Suprapubic skin (tissue), 4 donors: Measurements from ENCODE around the gene TFF2. TPM values are rescaled to one million over a fixed set of nuclear protein-coding genes. Genes with fewer than 3 reads are reported as not detected.
A peak's percentile ranks its signal among the peaks of the same experiment; 100 is the strongest.

Experiments
- DNase-seq, 2 donors: peaks; one replicate each; pipeline ENCODE4 v3.0.0-alpha.2; 2019; ENCODE audit warnings: low spot score in 2 of 2
- H3K27ac ChIP-seq: fragments of 200-600 bp; sonication (generic); one replicate; pipeline ENCODE4 v1.5.1; 2019
- H3K27me3 ChIP-seq: fragments of 200-600 bp; sonication (generic); one replicate; pipeline ENCODE4 v1.5.1; 2019
- H3K36me3 ChIP-seq: fragments of 200-600 bp; sonication (generic); one replicate; pipeline ENCODE4 v1.5.1; 2019
- H3K4me1 ChIP-seq: fragments of 200-600 bp; sonication (generic); one replicate; pipeline ENCODE4 v1.5.1; 2019
- H3K4me3 ChIP-seq: fragments of 200-600 bp; sonication (generic); one replicate; pipeline ENCODE4 v1.5.1; 2019; ENCODE audit warnings: mild to moderate bottlenecking
- H3K9me3 ChIP-seq: fragments of 200-600 bp; sonication (generic); one replicate; pipeline ENCODE4 v1.5.1; 2019
- EP300 ChIP-seq: sonication (generic); formaldehyde crosslinking; IDR thresholded peaks from one replicate; pipeline ENCODE4 v1.6.1; 2017; ENCODE audit warnings: antibody characterized with exemption
- POLR2A ChIP-seq, 2 donors: fragments of 450-650 bp; IDR thresholded peaks; one replicate each; pipeline ENCODE4 v1.6.1; 2017; ENCODE audit warnings: antibody characterized with exemption in 2 of 2, mild to moderate bottlenecking in 2 of 2, moderate library complexity in 2 of 2
- POLR2AphosphoS5 ChIP-seq, 3 donors: sonication (generic); formaldehyde crosslinking; IDR thresholded peaks; one replicate each; pipeline ENCODE4 v1.6.1; 2017; ENCODE audit warnings: antibody characterized with exemption in 3 of 3
- WGBS: methylation state at CpG from one replicate; pipeline ENCODE4 v1.1.5; 2018; 5-methylcytosine and 5-hydroxymethylcytosine counted together
- total RNA-seq, 4 donors: library from RNA; depleted of rRNA; stranded (reverse); fragments of >200 nt; gene quantifications; one replicate each; pipeline ENCODE4 v1.1.0, GENCODE V29; 2016
- TF ChIP-seq, protein P1 (sequence below), 2 donors: fragments of 200-600 bp in 1 of 2; fragments of 450-650 bp in 1 of 2; sonication (generic) in 1 of 2; IDR thresholded peaks; one replicate each; pipeline ENCODE4 v1.5.1; 2016 to 2019; ENCODE audit warnings: antibody characterized with exemption in 2 of 2, mild to moderate bottlenecking in 1 of 2, moderate library complexity in 1 of 2

TFF2 gene
- total RNA-seq, 4 donors from 2014 or later = not detected

DNA sequence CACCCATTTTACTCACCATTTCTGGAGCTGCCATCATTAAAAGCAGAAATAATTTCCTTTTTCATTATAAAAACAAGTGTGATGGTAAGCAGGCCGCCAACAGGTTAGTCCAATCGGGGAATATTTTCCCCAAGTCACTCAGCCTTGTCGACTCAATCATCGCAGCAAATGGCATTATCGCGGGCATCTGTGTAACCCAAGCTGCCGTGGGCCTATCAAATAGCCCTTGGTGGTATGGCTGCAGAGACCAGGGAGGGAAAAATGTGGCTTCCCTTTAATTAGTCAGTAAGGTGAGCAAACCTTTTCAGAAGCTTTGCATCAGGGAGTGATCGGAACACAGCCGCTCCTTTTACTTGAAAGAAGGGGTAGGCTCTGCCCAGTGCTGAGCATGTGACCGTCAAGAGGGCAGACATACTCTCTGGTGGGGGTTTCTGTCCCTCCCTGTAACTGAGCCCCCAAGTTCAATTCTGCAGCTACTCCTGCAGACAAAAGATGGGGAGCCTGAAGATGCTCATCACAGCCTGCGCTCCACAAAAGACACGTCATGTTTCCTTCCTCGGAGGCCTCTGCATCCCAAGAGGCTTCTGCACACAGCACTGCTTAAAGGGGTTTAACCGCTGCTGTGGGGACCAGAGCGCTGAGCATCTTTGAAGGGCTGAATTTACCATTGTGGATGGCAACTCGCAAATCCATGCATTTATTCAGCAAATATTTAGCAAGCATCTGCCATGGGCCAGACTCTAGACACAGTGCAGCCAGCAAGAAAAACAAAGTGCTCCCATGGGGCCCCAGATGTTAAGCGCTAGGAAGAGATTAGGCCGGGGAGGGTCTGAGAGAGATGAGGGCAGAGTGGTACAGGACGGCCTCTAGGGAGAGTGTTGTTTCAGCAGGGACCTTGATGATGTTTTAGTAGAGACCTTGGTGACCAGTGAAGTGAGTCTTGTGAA, 46.3 kb upstream of the TFF2 start:
- Histone ChIP-seq H3K9me3 (no peaks in the 10 kb centered on the region), H3K27ac (no peak overlapping the region)
- 82% methylated on average over 19 of the region's 19 CpGs for WGBS

DNA sequence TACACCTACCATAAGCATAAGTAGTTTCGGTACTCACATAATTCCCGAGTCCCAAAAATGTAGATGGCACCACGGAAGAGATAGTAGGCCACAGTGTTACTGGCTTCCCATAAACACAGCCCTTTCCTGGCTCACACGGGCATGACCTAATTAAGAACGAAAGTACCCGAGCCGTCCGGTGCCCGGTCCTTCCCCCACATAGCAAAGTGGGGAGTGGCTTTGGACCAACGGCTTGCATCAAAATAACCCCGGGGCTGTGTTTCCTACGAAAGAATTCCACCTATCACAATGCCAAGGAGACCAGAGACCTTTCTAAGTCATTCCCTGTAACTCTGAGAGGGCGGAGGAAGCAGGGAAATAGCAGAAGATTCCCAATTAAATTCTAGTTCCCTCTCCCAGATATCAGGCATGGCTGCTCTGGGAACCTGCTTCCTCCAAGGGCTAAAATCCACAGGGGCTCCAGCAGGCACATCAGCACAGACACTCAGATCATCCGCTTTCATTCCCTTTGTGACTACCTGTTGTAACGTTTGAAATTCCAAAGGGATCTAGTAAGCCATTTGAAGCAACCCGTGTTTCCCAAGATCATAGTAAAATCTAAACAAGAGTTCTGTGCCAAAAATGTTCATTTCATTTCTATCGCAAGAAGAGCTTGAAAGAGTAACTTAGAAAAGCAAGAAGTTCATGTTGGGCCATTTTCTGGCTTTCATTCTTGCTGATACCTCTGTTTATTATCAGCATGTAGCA, 45.3 kb upstream of the TFF2 start, which contains the start of gene TMPRSS3:
TMPRSS3 (minus strand) TSS at position 148 of the 747 bp plus-strand sequence. CDS start 635 bp downstream, outside the sequence.
- Histone ChIP-seq H3K27me3 (no peaks in the 10 kb centered on the region), H3K27ac (no peak within 1 kb of the TSS), H3K4me1 (no peaks in the 10 kb centered on the region), H3K36me3 (no peaks in the 10 kb centered on the region), H3K4me3 (no peak within 1 kb of the TSS), H3K9me3 (no peaks in the 10 kb centered on the region)
- peak in 1 of 2 donors; percentile 49 for DNase-seq
- TF ChIP-seq POLR2AphosphoS5 (IDR thresholded peaks at IDR 0.05) = no peak
- TF ChIP-seq EP300 = no peak
- TF ChIP-seq POLR2A (IDR thresholded peaks at IDR 0.05) = no peak
- TF ChIP-seq, protein P1, sequence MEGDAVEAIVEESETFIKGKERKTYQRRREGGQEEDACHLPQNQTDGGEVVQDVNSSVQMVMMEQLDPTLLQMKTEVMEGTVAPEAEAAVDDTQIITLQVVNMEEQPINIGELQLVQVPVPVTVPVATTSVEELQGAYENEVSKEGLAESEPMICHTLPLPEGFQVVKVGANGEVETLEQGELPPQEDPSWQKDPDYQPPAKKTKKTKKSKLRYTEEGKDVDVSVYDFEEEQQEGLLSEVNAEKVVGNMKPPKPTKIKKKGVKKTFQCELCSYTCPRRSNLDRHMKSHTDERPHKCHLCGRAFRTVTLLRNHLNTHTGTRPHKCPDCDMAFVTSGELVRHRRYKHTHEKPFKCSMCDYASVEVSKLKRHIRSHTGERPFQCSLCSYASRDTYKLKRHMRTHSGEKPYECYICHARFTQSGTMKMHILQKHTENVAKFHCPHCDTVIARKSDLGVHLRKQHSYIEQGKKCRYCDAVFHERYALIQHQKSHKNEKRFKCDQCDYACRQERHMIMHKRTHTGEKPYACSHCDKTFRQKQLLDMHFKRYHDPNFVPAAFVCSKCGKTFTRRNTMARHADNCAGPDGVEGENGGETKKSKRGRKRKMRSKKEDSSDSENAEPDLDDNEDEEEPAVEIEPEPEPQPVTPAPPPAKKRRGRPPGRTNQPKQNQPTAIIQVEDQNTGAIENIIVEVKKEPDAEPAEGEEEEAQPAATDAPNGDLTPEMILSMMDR (IDR thresholded peaks at IDR 0.05) = no peak
- 58% methylated on average over 17 of the region's 17 CpGs for WGBS

More for the DNA sequence above, 46.3 kb upstream of the TFF2 start:
- Histone ChIP-seq H3K4me1 (no peaks in the 10 kb centered on the region), H3K4me3 (no peak overlapping the region), H3K27me3 (no peaks in the 10 kb centered on the region), H3K36me3 (no peaks in the 10 kb centered on the region)
- peak in 1 of 2 donors; percentile 19 for DNase-seq
- TF ChIP-seq, protein P1 (IDR thresholded peaks at IDR 0.05) = no peak
- TF ChIP-seq EP300 (no peak), POLR2AphosphoS5 (IDR thresholded peaks at IDR 0.05) (no peak), POLR2A (IDR thresholded peaks at IDR 0.05) (no peak)

DNA sequence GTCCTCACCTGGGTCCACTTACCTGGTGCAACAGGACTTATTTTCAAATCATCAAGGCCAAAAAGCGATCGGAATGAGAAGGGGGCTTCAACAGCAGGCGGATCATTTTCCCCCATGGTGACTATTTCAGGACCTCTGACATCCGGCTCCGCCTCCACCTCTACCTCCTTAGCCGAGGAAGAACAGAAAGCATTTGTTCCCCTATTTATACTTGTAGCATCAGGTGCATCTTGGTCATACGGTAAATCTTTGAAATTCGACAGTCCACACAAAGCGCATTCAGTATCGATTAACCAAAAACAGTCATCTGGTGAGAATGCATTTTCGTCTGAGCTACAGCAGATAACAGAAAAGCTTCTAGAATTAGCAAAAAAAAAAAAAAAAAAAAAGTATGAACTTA, 44.5 kb upstream of the TFF2 start:
- Histone ChIP-seq H3K36me3 (no peaks in the 10 kb centered on the region), H3K9me3 (no peaks in the 10 kb centered on the region), H3K4me1 (no peaks in the 10 kb centered on the region), H3K27ac (no peak overlapping the region), H3K4me3 (no peak overlapping the region), H3K27me3 (no peaks in the 10 kb centered on the region)
- no peak for TF ChIP-seq EP300
- peak in 1 of 2 donors; percentile 13 for DNase-seq
- WGBS = 93% methylated on average over 11 of the region's 11 CpGs

DNA sequence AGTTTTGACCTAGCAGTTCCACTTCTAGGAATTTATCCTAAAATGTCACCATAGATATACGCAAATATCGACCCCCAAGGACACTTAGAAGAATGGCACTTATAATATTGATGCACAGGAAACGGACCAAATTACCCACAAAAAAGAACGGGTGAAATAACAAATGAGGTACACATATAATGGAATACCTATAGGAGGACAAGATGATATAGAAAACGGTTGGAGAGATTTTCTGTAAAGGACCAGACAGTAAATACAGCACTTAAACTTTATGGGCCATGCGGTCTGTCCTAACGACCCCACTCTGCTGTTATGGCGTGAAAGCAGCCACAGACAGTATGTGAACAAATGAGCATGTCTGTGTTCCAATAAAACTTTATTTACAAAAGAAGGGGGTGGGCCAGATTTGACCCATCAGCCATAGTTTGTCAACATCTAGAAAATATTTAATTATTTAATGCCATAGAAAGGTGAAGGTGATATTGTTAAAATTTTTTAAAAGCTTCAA, 42.7 kb upstream of the TFF2 start:
- H3K27me3 ChIP-seq = no peaks in the 10 kb centered on the region
- no peak overlapping the region for H3K27ac ChIP-seq
- H3K9me3 ChIP-seq = no peaks in the 10 kb centered on the region
- no peak for DNase-seq
- no peak overlapping the region for H3K4me3 ChIP-seq
- H3K4me1 ChIP-seq = no peaks in the 10 kb centered on the region
- TF ChIP-seq POLR2A (IDR thresholded peaks at IDR 0.05) (no peak), POLR2AphosphoS5 (IDR thresholded peaks at IDR 0.05) (no peak), EP300 (no peak)
- TF ChIP-seq, protein P1 (IDR thresholded peaks at IDR 0.05) = no peak
- 81% methylated on average over 8 of the region's 8 CpGs for WGBS
- no peaks in the 10 kb centered on the region for H3K36me3 ChIP-seq

GRCh38 chr21:42392731-42393442, 42.1 kb upstream of the TFF2 start:
- Histone ChIP-seq H3K36me3 (no peaks in the 10 kb centered on the region), H3K4me3 (no peak overlapping the region), H3K4me1 (no peaks in the 10 kb centered on the region), H3K27me3 (no peaks in the 10 kb centered on the region), H3K27ac (no peak overlapping the region), H3K9me3 (no peaks in the 10 kb centered on the region)
- TF ChIP-seq EP300 (no peak), POLR2A (IDR thresholded peaks at IDR 0.05) (no peak), POLR2AphosphoS5 (IDR thresholded peaks at IDR 0.05) (no peak)
- TF ChIP-seq, protein P1 (IDR thresholded peaks at IDR 0.05) = no peak
- WGBS = 82% methylated on average over 17 of the region's 17 CpGs
- DNase-seq = no peak
